Testis (tissue), 2 donors: ENCODE results near the gene TM6SF1.

Experiments used
- POLR2A ChIP-seq: fragments of 450-650 bp; IDR thresholded peaks from one replicate; pipeline ENCODE4 v1.6.1; 2017; ENCODE audit warnings: antibody characterized with exemption, mild to moderate bottlenecking, moderate library complexity
- TF ChIP-seq, protein P1 (sequence below), 3 experiments: fragments of 450-650 bp in 2 of 3; fragments of 200-600 bp in 1 of 3; sonication (generic) in 1 of 3; IDR thresholded peaks; one replicate each; pipeline ENCODE4 v1.5.1; 2016 to 2019; ENCODE audit warnings: antibody characterized with exemption in 3 of 3, mild to moderate bottlenecking in 2 of 3, moderate library complexity in 1 of 3

DNA sequence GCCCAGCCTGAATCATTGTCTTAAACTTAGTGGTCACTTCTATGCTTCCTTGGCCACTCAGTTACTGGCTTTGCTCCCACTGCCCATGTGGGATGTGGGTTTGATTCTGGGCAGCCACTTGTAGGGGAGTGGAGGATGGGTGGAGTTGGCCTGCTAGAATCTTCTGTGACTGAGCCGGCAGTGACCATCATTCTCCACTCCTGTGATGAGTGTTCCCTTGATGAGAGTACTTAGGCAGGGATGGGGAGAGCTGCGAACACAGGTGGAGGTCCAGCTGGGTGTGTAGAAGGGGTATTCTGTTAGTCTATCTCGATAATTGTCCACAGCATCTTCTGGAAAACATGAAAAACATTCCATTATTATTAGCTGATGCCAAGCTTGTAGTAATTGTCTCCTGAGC is 8.0 kb downstream of the TM6SF1 start:
- no peak for TF ChIP-seq POLR2A
- TF ChIP-seq, protein P1, sequence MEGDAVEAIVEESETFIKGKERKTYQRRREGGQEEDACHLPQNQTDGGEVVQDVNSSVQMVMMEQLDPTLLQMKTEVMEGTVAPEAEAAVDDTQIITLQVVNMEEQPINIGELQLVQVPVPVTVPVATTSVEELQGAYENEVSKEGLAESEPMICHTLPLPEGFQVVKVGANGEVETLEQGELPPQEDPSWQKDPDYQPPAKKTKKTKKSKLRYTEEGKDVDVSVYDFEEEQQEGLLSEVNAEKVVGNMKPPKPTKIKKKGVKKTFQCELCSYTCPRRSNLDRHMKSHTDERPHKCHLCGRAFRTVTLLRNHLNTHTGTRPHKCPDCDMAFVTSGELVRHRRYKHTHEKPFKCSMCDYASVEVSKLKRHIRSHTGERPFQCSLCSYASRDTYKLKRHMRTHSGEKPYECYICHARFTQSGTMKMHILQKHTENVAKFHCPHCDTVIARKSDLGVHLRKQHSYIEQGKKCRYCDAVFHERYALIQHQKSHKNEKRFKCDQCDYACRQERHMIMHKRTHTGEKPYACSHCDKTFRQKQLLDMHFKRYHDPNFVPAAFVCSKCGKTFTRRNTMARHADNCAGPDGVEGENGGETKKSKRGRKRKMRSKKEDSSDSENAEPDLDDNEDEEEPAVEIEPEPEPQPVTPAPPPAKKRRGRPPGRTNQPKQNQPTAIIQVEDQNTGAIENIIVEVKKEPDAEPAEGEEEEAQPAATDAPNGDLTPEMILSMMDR (IDR thresholded peaks at IDR 0.05), result no peak
